ENCODE data around the gene GRK4. TPM values are rescaled to one million over a fixed set of nuclear protein-coding genes. Genes with fewer than 3 reads are reported as not detected.
"Not testable (repeated sequence)": the region's sequence is repeated elsewhere in the genome, so short reads cannot be mapped to it uniquely, and the experiment has no call there.

Gene GRK4
- total RNA-seq, 2 donors from 2014 or later: 3.8 to 5.5 TPM

- H3K9me3 Mint-ChIP-seq: no peaks in the 10 kb centered on the region
- ATAC-seq (replicated peaks in 1 of 2) (peak; percentile 45 to 59), DNase-seq (no peak)
- peaks cover 27% of the 10 kb centered on the region for H3K4me1 Mint-ChIP-seq (ENCODE audit: low read depth)
- peak overlapping the region; percentile 50 for H3K27ac Mint-ChIP-seq
- peaks cover 25 to 45% of the 10 kb centered on the region in 2 donors for H3K36me3 Mint-ChIP-seq (ENCODE audit: insufficient read depth in 2 of 2)
- no peaks in the 10 kb centered on the region for H3K27me3 Mint-ChIP-seq (ENCODE audit: low read depth)
- H3K4me3 Mint-ChIP-seq: no peak overlapping the region
These were observed 14.2 kb upstream of the GRK4 start for GRCh38 chr4:2948895-2949781.

GRCh38 chr4:2949782-2950125, 13.6 kb upstream of the GRK4 start:
- no peak overlapping the region for H3K27ac Mint-ChIP-seq
- H3K4me3 Mint-ChIP-seq: no peak overlapping the region
- H3K4me1 Mint-ChIP-seq (ENCODE audit: low read depth): peaks cover 27% of the 10 kb centered on the region
- no peak for DNase-seq
- H3K9me3 Mint-ChIP-seq: no peaks in the 10 kb centered on the region
- H3K36me3 Mint-ChIP-seq (ENCODE audit: insufficient read depth in 2 of 2): peaks cover 25 to 50% of the 10 kb centered on the region in 2 donors
- ATAC-seq (replicated peaks in 1 of 2): no peak
- no peaks in the 10 kb centered on the region for H3K27me3 Mint-ChIP-seq (ENCODE audit: low read depth)

DNA sequence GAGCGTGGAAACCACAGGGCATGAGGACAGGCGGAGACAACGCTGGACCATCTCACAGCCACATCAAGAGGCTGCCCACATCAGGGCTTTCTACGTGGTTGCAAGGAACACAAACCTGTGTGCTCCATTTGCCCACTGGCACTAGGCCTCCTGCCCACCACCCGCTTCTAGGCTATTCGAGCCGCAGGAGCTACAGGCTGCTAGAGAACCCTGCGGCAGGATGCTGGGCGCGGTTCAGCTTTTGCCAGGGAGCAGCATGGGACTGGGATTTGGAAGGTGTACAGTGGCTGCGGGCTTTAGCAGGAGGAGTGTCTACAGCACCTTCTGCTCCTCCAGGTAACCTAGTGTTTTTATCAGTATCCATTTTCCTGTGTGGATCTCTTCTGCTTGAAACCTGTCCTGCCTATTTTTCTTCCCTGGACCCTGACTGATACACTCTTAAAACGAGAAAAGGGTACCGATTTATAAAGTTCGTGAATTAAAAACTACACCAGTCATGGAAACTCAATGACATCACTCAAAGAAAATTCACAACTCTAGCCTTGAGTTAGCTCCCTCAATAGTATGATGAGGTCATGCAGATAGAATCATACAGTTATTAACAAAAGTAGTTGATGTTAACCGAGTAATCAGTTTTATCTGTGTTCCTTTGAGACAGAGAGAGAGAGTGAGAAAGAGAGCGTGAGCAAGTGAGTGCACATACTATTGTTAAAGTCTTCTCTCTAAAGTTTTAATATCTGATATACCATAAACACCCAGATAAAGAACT, 13.0 kb upstream of the GRK4 start:
- no peak for ATAC-seq (replicated peaks in 1 of 2)
- H3K27me3 Mint-ChIP-seq (ENCODE audit: low read depth): no peaks in the 10 kb centered on the region
- peak overlapping the region; percentile 61 for H3K27ac Mint-ChIP-seq
- no peak for DNase-seq
- peak overlapping the region in 1 of 2 donors; percentile 5 for H3K4me3 Mint-ChIP-seq
- peaks cover 25% of the 10 kb centered on the region for H3K4me1 Mint-ChIP-seq (ENCODE audit: low read depth)
- no peaks in the 10 kb centered on the region for H3K9me3 Mint-ChIP-seq
- H3K36me3 Mint-ChIP-seq (ENCODE audit: insufficient read depth in 2 of 2): peaks cover 24 to 51% of the 10 kb centered on the region in 2 donors

DNA sequence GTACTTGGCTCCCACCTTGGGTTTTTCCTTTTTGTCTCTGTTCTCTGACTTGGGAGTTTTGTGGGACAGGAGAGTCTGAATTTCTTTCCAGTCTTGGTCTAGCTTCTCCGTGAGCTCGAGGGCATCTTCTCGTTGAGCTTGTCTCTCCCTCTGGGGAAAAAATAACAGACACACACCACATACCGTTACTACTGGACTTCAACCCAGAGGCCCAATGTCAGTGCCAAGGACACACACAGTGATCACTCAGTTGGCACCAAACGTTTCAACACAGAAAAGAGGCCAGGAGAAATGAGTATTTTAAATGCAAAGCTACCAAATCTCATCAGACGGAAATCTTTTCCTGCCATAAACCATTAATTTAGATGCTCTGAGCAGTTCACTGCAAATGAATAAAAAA, 9.9 kb upstream of the GRK4 start:
- ATAC-seq (replicated peaks in 1 of 2): no peak
- Mint-ChIP-seq H3K27me3 (ENCODE audit: low read depth) (no peaks in the 10 kb centered on the region), H3K9me3 (no peaks in the 10 kb centered on the region), H3K36me3 (ENCODE audit: insufficient read depth in 2 of 2) (peaks cover 27 to 58% of the 10 kb centered on the region in 2 donors), H3K27ac (peak overlapping the region; percentile 92), H3K4me3 (peak overlapping the region; percentile 63 to 81), H3K4me1 (ENCODE audit: low read depth) (peaks cover 54% of the 10 kb centered on the region)
- no peak for DNase-seq

DNA sequence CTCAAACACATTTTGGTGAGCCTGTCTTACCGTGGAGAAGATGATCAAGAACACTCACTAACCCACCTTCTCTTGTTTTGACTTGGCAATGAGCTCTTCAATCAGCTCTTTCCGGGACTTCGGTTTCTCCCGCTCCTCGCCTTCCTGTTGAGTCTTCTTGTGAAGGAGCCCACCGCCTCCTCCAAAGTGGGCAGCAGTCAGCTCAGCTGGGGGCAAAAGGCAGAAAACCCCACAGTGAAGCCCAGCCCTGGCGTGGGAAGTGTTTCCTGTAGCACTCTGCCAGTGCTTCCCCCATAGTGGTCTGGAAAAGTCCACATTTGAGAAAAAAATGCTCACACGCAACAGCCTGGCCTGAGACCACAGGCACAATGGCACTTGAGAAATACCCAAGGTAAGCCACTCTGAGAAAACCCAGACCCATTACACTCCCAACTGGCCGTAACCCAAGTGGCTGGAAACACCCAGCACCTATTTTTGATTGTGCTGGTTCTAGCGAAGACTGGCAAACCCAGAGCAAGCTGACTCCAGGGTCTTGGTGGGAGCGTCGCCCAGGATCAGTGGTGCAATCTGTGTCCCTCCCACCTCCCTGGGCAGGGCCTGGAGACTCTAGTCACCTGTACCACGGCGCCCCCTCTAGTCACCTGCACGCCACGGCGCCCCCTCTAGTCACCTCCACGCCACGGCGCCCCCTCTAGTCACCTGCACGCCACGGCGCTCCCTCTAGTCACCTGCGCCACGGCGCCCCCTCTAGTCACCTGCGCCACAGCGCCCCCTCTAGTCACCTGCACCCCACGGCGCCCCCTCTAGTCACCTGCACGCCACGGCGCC, 8.8 kb upstream of the GRK4 start:
- ATAC-seq (replicated peaks in 1 of 2): peak; percentile 85
- DNase-seq: peak; percentile 86 to 89
- peaks cover 65% of the 10 kb centered on the region for H3K4me1 Mint-ChIP-seq (ENCODE audit: low read depth)
- H3K4me3 Mint-ChIP-seq: peak overlapping the region; percentile 63 to 81
- peak overlapping the region; percentile 92 for H3K27ac Mint-ChIP-seq
- H3K36me3 Mint-ChIP-seq (ENCODE audit: insufficient read depth in 2 of 2): peaks cover 28 to 55% of the 10 kb centered on the region in 2 donors
- no peaks in the 10 kb centered on the region for H3K9me3 Mint-ChIP-seq
- H3K27me3 Mint-ChIP-seq (ENCODE audit: low read depth): no peaks in the 10 kb centered on the region

GRCh38 chr4:2955186-2956044, 8.0 kb upstream of the GRK4 start:
- Mint-ChIP-seq H3K4me1 (ENCODE audit: low read depth) (peaks cover 73% of the 10 kb centered on the region), H3K4me3 (peak overlapping the region; percentile 63 to 81), H3K27ac (peak overlapping the region; percentile 34), H3K36me3 (ENCODE audit: insufficient read depth in 2 of 2) (peaks cover 24 to 52% of the 10 kb centered on the region in 2 donors)
- not testable (repeated sequence) for H3K9me3 Mint-ChIP-seq; H3K27me3 Mint-ChIP-seq (ENCODE audit: low read depth); DNase-seq; ATAC-seq (replicated peaks in 1 of 2)

GRCh38 chr4:2958446-2958845, 4.9 kb upstream of the GRK4 start:
- Mint-ChIP-seq H3K4me3 (peak overlapping the region in 1 of 2 donors; percentile 9), H3K4me1 (ENCODE audit: low read depth) (peaks cover 82% of the 10 kb centered on the region), H3K36me3 (ENCODE audit: insufficient read depth in 2 of 2) (peaks cover 19 to 38% of the 10 kb centered on the region in 2 donors), H3K27me3 (ENCODE audit: low read depth) (no peaks in the 10 kb centered on the region), H3K9me3 (no peaks in the 10 kb centered on the region), H3K27ac (no peak overlapping the region)
- DNase-seq (no peak), ATAC-seq (replicated peaks in 1 of 2) (no peak)

GRCh38 chr4:2960450-2960849, 2.9 kb upstream of the GRK4 start:
- H3K27me3 Mint-ChIP-seq (ENCODE audit: low read depth); ATAC-seq (replicated peaks in 1 of 2); DNase-seq; H3K9me3 Mint-ChIP-seq: not testable (repeated sequence)
- peak overlapping the region; percentile 48 to 71 for H3K4me3 Mint-ChIP-seq
- H3K4me1 Mint-ChIP-seq (ENCODE audit: low read depth): peaks cover 70% of the 10 kb centered on the region
- peak overlapping the region; percentile 60 for H3K27ac Mint-ChIP-seq
- H3K36me3 Mint-ChIP-seq (ENCODE audit: insufficient read depth in 2 of 2): peaks cover 15 to 23% of the 10 kb centered on the region in 2 donors

DNA sequence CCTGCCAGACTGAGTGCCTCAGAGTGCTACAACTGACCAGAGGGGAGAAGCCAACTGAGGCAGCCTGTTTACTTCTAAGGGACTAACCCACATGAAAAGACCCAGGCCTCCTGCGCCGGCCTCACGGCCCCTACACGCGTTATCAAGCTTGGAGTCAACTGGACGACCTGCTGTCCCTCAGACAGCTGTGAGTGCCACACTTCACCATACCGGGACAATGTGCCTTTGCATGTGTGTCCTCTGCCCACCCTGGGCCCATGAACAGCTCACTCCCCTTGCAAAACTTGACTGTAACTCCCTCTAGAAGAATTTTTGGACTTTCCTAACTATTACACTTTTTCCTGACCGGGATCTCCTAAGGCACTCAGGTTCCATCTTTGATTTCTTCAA, 2.0 kb upstream of the GRK4 start:
- H3K27me3 Mint-ChIP-seq (ENCODE audit: low read depth): no peaks in the 10 kb centered on the region
- ATAC-seq (replicated peaks in 1 of 2): peak; percentile 12 to 28
- peaks cover 61% of the 10 kb centered on the region for H3K4me1 Mint-ChIP-seq (ENCODE audit: low read depth)

DNA sequence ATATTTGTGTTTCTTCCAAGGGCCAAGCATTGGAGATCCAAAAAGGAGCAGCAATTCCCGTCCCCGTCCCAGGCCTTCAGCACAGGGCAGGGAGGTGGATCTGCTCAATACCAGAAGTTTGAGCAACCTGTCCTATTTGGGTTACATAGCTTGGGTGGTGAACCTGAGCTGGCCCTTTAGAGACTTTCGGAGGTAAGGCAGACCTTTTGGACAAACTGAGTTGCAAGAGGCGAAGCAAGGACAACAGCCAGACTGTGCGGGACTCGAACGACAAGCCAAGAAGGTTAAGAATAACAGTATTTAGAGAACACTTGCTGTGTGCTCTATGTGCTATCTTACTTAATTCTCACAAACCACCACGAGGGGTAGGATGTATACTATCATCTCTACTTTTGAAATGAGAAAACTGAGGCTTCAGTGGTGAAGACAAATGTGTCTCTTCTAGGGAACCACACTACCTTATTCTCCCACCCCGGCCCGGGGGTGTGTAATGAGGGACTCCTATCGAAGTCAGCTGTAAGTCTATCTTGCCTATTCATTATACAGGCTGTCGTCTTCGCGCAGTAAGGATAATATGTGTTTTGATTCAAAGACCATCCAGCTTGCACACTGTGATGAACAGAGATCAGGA, 1.4 kb upstream of the GRK4 start:
- H3K9me3 Mint-ChIP-seq: no peaks in the 10 kb centered on the region
- H3K4me3 Mint-ChIP-seq: peak overlapping the region; percentile 86 to 93
- H3K36me3 Mint-ChIP-seq (ENCODE audit: insufficient read depth in 2 of 2): peaks cover 9 to 11% of the 10 kb centered on the region in 2 donors
- no peaks in the 10 kb centered on the region for H3K27me3 Mint-ChIP-seq (ENCODE audit: low read depth)
- ATAC-seq (replicated peaks in 1 of 2): peak; percentile 66 to 67
- H3K4me1 Mint-ChIP-seq (ENCODE audit: low read depth): peaks cover 56% of the 10 kb centered on the region
- peak overlapping the region; percentile 91 for H3K27ac Mint-ChIP-seq
- peak; percentile 84 to 90 for DNase-seq

More for the DNA sequence above, 2.0 kb upstream of the GRK4 start:
- H3K4me3 Mint-ChIP-seq: peak overlapping the region; percentile 86 to 93
- H3K9me3 Mint-ChIP-seq: no peaks in the 10 kb centered on the region
- H3K27ac Mint-ChIP-seq: peak overlapping the region; percentile 91
- peaks cover 11 to 16% of the 10 kb centered on the region in 2 donors for H3K36me3 Mint-ChIP-seq (ENCODE audit: insufficient read depth in 2 of 2)
- peak; percentile 35 to 36 for DNase-seq

DNA sequence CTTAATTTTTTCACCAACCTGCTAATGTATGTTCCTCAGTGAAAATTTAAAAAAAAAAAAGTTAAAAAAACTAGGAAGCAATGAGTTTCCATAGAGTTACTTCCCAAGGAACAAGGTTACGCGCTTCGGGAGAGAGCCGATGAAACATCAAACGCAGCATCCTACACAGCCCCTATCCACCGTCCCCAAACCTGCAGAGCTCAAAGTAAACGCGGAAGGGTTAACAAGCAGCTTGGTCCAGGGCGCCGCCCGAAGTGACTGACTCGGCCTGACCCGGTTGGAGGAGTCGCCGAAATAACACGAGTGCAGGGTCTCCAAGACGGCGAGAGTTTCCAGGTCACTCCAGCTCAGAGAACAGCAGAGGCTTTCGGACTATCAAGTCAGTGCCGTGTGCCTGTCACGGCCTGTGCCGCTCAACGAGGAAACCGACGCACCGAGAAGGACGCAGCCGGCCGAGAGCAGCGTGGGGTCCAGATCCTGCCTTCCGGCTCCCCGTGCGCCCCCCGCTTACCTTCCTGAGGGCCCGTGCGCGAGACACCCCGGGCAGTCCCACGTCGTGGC, 677 bp upstream of the GRK4 start:
- Mint-ChIP-seq H3K27me3 (ENCODE audit: low read depth) (no peaks in the 10 kb centered on the region), H3K9me3 (no peaks in the 10 kb centered on the region), H3K27ac (peak overlapping the region; percentile 91), H3K36me3 (ENCODE audit: insufficient read depth in 2 of 2) (peaks cover 5 to 6% of the 10 kb centered on the region in 2 donors), H3K4me1 (ENCODE audit: low read depth) (peaks cover 48% of the 10 kb centered on the region), H3K4me3 (peak overlapping the region; percentile 86 to 93)
- peak in 1 of 2 donors; percentile 60 for DNase-seq
- peak; percentile 21 to 28 for ATAC-seq (replicated peaks in 1 of 2)

Data from activated T-cell treated with anti-CD3 and anti-CD28 coated beads, Interleukin-2, amount 50 U/mL, for 72 hours (primary cell).